ENCODE measurements around the gene DBN1. TPM values are rescaled to one million over a fixed set of nuclear protein-coding genes. Genes with fewer than 3 reads are reported as not detected.

DBN1 gene
- total RNA-seq, 1 experiment from 2014 or later: 144 TPM

DNA sequence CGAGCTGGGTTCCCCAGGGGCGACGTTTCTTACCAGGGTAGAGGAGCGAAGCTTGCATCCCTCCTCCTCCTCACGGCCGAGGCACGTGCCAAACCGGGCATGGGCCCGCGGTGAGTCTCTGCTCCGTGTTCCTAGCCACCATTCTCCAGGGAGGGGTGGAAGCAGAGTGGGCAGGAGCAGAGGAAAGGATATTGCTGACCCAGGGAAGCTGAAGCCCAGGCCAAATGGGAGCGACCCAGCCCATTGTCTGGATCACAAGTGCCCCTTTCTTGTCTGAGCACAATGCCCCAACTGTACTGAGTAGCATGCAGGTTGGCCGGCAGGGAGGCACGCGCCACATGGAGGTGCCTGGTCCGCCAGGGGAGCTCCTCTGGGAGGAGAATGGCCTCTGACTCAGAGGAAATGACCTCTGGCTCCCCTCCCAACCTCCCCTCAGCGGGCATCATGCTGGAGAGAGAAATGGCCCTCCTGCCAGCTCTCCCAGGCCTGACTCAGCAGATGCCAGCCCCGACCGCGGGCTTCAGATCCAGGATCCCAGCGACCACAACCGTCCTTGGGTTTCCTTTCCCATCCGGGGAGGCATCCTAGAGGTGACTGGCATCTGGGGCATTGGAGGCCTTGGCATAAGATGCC is 25.7 kb downstream of the DBN1 start:
- intact Hi-C loops (cut with micrococcal nuclease; ENCODE audit: unreplicated experiment): loop anchor here (2.0 kb wide), 2 partner anchors 21 to 43 kb away; partner anchors contain the start of gene GRK6
- H3K36me3 ChIP-seq (ENCODE audit: control insufficient read depth, insufficient read depth, low read length): no peaks in the 10 kb centered on the region; the same call in 1 of the 2 replicates
- no peaks in the 10 kb centered on the region for H3K9me3 ChIP-seq
- CTCF ChIA-PET: interaction anchor here (0.5 to 6.4 kb wide), 5 partner anchors 44 to 77 kb away, joined by 3 to 78 read pairs (median 6); no protein-coding TSS in a partner anchor
- peak overlapping the region; percentile 78 for H3K4me3 ChIP-seq (ENCODE audit: low read depth, low read length)
- Mint-ChIP-seq H3K4me3 (ENCODE audit: unreplicated experiment) (peak overlapping the region; percentile 70), H3K9me3 (ENCODE audit: unreplicated experiment) (no peaks in the 10 kb centered on the region), H3K4me1 (ENCODE audit: low read depth, unreplicated experiment) (peaks cover 8% of the 10 kb centered on the region), H3K27ac (ENCODE audit: unreplicated experiment) (peak overlapping the region; percentile 2), H3K36me3 (ENCODE audit: insufficient read depth, unreplicated experiment) (peaks cover 55% of the 10 kb centered on the region), H3K27me3 (ENCODE audit: insufficient read depth, unreplicated experiment) (peaks cover 6% of the 10 kb centered on the region)
- H3K27me3 ChIP-seq (replicated peaks; ENCODE audit: control insufficient read depth, insufficient read depth, low read length): no peaks in the 10 kb centered on the region
- BruUV-seq (replicated peaks): no TSS peak
- POLR2A ChIA-PET: interaction anchor here (0.6 to 2.4 kb wide), 2 partner anchors 21 to 45 kb away, joined by 3 to 13 read pairs; partner anchors contain the start of gene GRK6
- TF ChIP-seq, protein P1, sequence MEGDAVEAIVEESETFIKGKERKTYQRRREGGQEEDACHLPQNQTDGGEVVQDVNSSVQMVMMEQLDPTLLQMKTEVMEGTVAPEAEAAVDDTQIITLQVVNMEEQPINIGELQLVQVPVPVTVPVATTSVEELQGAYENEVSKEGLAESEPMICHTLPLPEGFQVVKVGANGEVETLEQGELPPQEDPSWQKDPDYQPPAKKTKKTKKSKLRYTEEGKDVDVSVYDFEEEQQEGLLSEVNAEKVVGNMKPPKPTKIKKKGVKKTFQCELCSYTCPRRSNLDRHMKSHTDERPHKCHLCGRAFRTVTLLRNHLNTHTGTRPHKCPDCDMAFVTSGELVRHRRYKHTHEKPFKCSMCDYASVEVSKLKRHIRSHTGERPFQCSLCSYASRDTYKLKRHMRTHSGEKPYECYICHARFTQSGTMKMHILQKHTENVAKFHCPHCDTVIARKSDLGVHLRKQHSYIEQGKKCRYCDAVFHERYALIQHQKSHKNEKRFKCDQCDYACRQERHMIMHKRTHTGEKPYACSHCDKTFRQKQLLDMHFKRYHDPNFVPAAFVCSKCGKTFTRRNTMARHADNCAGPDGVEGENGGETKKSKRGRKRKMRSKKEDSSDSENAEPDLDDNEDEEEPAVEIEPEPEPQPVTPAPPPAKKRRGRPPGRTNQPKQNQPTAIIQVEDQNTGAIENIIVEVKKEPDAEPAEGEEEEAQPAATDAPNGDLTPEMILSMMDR (IDR thresholded peaks at IDR 0.05; ENCODE audit: insufficient read depth in 1 of 2, low read depth in 1 of 2, low read length in 1 of 2, severe bottlenecking in 1 of 2, unreplicated experiment in 1 of 2): no peak
- DNase-seq: no peak
- H3K4me1 ChIP-seq: peaks cover 6% of the 10 kb centered on the region; the same call in 1 of the 2 replicates

DNA sequence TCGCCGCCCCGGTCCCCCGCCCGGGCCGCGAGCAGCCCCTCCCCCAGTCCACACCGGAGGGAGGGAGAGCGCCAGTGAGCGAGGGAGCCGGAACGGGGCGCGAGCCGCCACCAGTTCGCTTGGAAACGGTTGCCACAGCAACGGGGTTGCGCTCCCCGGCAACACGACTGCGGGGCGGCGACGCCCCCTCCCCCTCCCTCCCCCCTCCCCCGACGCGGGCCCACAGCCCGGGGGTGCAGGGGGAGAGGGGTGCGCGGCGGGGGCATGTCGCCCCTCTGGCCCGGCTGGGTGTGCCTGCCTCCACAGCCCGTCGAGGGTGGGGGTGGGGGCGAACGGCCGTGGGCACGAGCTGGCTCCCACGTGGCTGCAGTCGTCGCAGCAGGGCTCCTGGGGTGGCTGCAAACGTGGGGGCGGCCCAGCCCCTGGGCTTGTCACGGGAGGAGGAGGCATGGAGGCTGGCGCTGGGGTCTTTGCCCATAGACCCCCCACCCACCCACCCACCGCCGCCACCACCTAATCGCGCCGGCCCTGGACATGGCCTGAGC is 26.3 kb downstream of the DBN1 start:
- Histone ChIP-seq H3K27me3 (replicated peaks; ENCODE audit: control insufficient read depth, insufficient read depth, low read length) (no peaks in the 10 kb centered on the region), H3K36me3 (ENCODE audit: control insufficient read depth, insufficient read depth, low read length) (no peaks in the 10 kb centered on the region; the same call in 1 of the 2 replicates), H3K4me1 (peaks cover 6% of the 10 kb centered on the region; the same call in 1 of the 2 replicates), H3K9me3 (no peaks in the 10 kb centered on the region), H3K4me3 (ENCODE audit: low read depth, low read length) (peak overlapping the region; percentile 78)
- peaks cover 57% of the 10 kb centered on the region for H3K36me3 Mint-ChIP-seq (ENCODE audit: insufficient read depth, unreplicated experiment)
- no TSS peak for BruUV-seq (replicated peaks)
- POLR2A ChIA-PET: interaction anchor here (0.6 to 5.0 kb wide), 4 partner anchors 21 to 78 kb away, joined by 3 to 43 read pairs (median 8); partner anchors contain the start of gene GRK6
- no peak overlapping the region for H3K27ac Mint-ChIP-seq (ENCODE audit: unreplicated experiment)
- no peaks in the 10 kb centered on the region for H3K9me3 Mint-ChIP-seq (ENCODE audit: unreplicated experiment)
- CTCF ChIA-PET: interaction anchor here (0.6 to 6.4 kb wide), 5 partner anchors 21 to 361 kb away, joined by 3 to 78 read pairs (median 6); partner anchors contain the start of genes FGFR4 and GRK6
- H3K4me3 Mint-ChIP-seq (ENCODE audit: unreplicated experiment): peak overlapping the region; percentile 70
- H3K27me3 Mint-ChIP-seq (ENCODE audit: insufficient read depth, unreplicated experiment): peaks cover 6% of the 10 kb centered on the region
- intact Hi-C loops (cut with micrococcal nuclease; ENCODE audit: unreplicated experiment): loop anchor here (2.0 kb wide), 2 partner anchors 20 to 42 kb away; partner anchors contain the start of gene GRK6
- H3K4me1 Mint-ChIP-seq (ENCODE audit: low read depth, unreplicated experiment): peaks cover 8% of the 10 kb centered on the region
- DNase-seq: peak in 1 of 2 experiments; percentile 70
- TF ChIP-seq, protein P1 (IDR thresholded peaks at IDR 0.05; ENCODE audit: insufficient read depth in 1 of 2, low read depth in 1 of 2, low read length in 1 of 2, severe bottlenecking in 1 of 2, unreplicated experiment in 1 of 2): no peak

All from Caco-2 (cell line).